ENCODE data around the gene PRKACA.

Gene PRKACA

GRCh38 chr19:14085309-14085995 lies 32.1 kb downstream of the PRKACA start, which contains the start of gene C19orf67:
Gene C19orf67 (minus strand): TSS chr19:14085783. CDS start chr19:14085627, 156 bp downstream.
- Histone ChIP-seq H3K9me2 (replicated peaks; ENCODE audit: insufficient read depth, low read length) (no peaks in the 10 kb centered on the region), H2AFZ (ENCODE audit: low read length) (no peak within 1 kb of the TSS)

GRCh38 chr19:14082675-14082960 lies 34.9 kb downstream of the PRKACA start:
- no peak for DNase-seq
- Histone ChIP-seq H3K9me3 (replicated peaks; ENCODE audit: insufficient read depth, low read length) (no peaks in the 10 kb centered on the region), H3K36me3 (replicated peaks; ENCODE audit: insufficient read depth, low read length) (no peaks in the 10 kb centered on the region), H3K4me2 (ENCODE audit: low read depth, low read length) (peak overlapping the region; percentile 98; the same call in 1 of the 2 replicates), H3K4me3 (ENCODE audit: low read length) (no peak overlapping the region), H4K20me1 (ENCODE audit: insufficient read depth, low read length) (no peaks in the 10 kb centered on the region), H3K79me2 (ENCODE audit: low read length) (no peaks in the 10 kb centered on the region; the same call in 1 of the 2 replicates), H3K27ac (ENCODE audit: low read length) (no peak overlapping the region), H3K27me3 (replicated peaks; ENCODE audit: insufficient read depth, low read length) (no peaks in the 10 kb centered on the region), H3K9ac (ENCODE audit: low read length) (no peak overlapping the region), H3K4me1 (ENCODE audit: low read length) (peaks cover 6% of the 10 kb centered on the region), H2AFZ (ENCODE audit: low read length) (no peak overlapping the region), H3F3A (ENCODE audit: insufficient read depth, low read length) (peaks cover 5% of the 10 kb centered on the region), H3K9me2 (replicated peaks; ENCODE audit: insufficient read depth, low read length) (no peaks in the 10 kb centered on the region)
- TF ChIP-seq EZH2 (optimal IDR thresholded peaks at IDR 0.05; ENCODE audit: low read depth, low read length) (no peak), EZH2phosphoT487 (IDR thresholded peaks at IDR 0.05; ENCODE audit: low read length) (no peak), CTCF (IDR thresholded peaks at IDR 0.05; ENCODE audit: low read length) (no peak)

More at GRCh38 chr19:14085309-14085995, 32.1 kb downstream of the PRKACA start, which contains the start of gene C19orf67:
- DNase-seq: no peak
- H3K36me3 ChIP-seq (replicated peaks; ENCODE audit: insufficient read depth, low read length): no peaks in the 10 kb centered on the region
- peaks cover 6% of the 10 kb centered on the region for H3K4me1 ChIP-seq (ENCODE audit: low read length)
- H3K4me2 ChIP-seq (ENCODE audit: low read depth, low read length): no peak within 1 kb of the TSS
- no peaks in the 10 kb centered on the region for H3K27me3 ChIP-seq (replicated peaks; ENCODE audit: insufficient read depth, low read length)
- no peak within 1 kb of the TSS for H3K4me3 ChIP-seq (ENCODE audit: low read length)
- H3F3A ChIP-seq (ENCODE audit: insufficient read depth, low read length): peaks cover 5% of the 10 kb centered on the region
- TF ChIP-seq EZH2phosphoT487 (IDR thresholded peaks at IDR 0.05; ENCODE audit: low read length) (no peak), CTCF (IDR thresholded peaks at IDR 0.05; ENCODE audit: low read length) (no peak), EZH2 (optimal IDR thresholded peaks at IDR 0.05; ENCODE audit: low read depth, low read length) (no peak)
- no peak within 1 kb of the TSS for H3K9ac ChIP-seq (ENCODE audit: low read length)
- no peak within 1 kb of the TSS for H3K27ac ChIP-seq (ENCODE audit: low read length)
- H4K20me1 ChIP-seq (ENCODE audit: insufficient read depth, low read length): no peaks in the 10 kb centered on the region
- no peaks in the 10 kb centered on the region for H3K9me3 ChIP-seq (replicated peaks; ENCODE audit: insufficient read depth, low read length)
- no peaks in the 10 kb centered on the region; the same call in 1 of the 2 replicates for H3K79me2 ChIP-seq (ENCODE audit: low read length)

GRCh38 chr19:14081797-14082674 lies 35.5 kb downstream of the PRKACA start:
- H3K27ac ChIP-seq (ENCODE audit: low read length): peak overlapping the region; percentile 23; the same call in 1 of the 2 replicates
- no peak for DNase-seq
- peak overlapping the region; percentile 98 for H3K4me2 ChIP-seq (ENCODE audit: low read depth, low read length)
- H3K9ac ChIP-seq (ENCODE audit: low read length): peak overlapping the region; percentile 85
- no peaks in the 10 kb centered on the region for H3K9me2 ChIP-seq (replicated peaks; ENCODE audit: insufficient read depth, low read length)
- no peaks in the 10 kb centered on the region for H3K36me3 ChIP-seq (replicated peaks; ENCODE audit: insufficient read depth, low read length)
- peaks cover 6% of the 10 kb centered on the region for H3K4me1 ChIP-seq (ENCODE audit: low read length)
- peak overlapping the region; percentile 80 for H3K4me3 ChIP-seq (ENCODE audit: low read length)
- H4K20me1 ChIP-seq (ENCODE audit: insufficient read depth, low read length): no peaks in the 10 kb centered on the region
- no peaks in the 10 kb centered on the region; the same call in 1 of the 2 replicates for H3K79me2 ChIP-seq (ENCODE audit: low read length)
- H3K27me3 ChIP-seq (replicated peaks; ENCODE audit: insufficient read depth, low read length): no peaks in the 10 kb centered on the region
- peaks cover 5% of the 10 kb centered on the region for H3F3A ChIP-seq (ENCODE audit: insufficient read depth, low read length)
- no peaks in the 10 kb centered on the region for H3K9me3 ChIP-seq (replicated peaks; ENCODE audit: insufficient read depth, low read length)
- H2AFZ ChIP-seq (ENCODE audit: low read length): peak overlapping the region; percentile 74
- TF ChIP-seq EZH2 (optimal IDR thresholded peaks at IDR 0.05; ENCODE audit: low read depth, low read length) (no peak), EZH2phosphoT487 (IDR thresholded peaks at IDR 0.05; ENCODE audit: low read length) (no peak), CTCF (IDR thresholded peaks at IDR 0.05; ENCODE audit: low read length) (no peak)
